ENCODE measurements around the gene RXRB.

RXRB gene

GRCh38 chr6:33177552-33178446, 22.7 kb downstream of the RXRB start:
- Histone ChIP-seq H3K36me3 (ENCODE audit: control insufficient read depth, insufficient read depth, low read length) (no peaks in the 10 kb centered on the region), H3K4me1 (ENCODE audit: control insufficient read depth, insufficient read depth, low read length) (no peaks in the 10 kb centered on the region), H3K27me3 (ENCODE audit: control insufficient read depth, insufficient read depth, low read length) (no peaks in the 10 kb centered on the region), H3K4me3 (ENCODE audit: low read depth, low read length) (no peak overlapping the region), H3K9me3 (ENCODE audit: control insufficient read depth, insufficient read depth, low read length) (no peaks in the 10 kb centered on the region), H3K9ac (ENCODE audit: low read depth, low read length) (no peak overlapping the region)

GRCh38 chr6:33176906-33177305, 23.6 kb downstream of the RXRB start:
- H3K4me3 ChIP-seq (ENCODE audit: low read depth, low read length), result no peak overlapping the region
- no peaks in the 10 kb centered on the region for H3K9me3 ChIP-seq (ENCODE audit: control insufficient read depth, insufficient read depth, low read length)
- no peaks in the 10 kb centered on the region for H3K36me3 ChIP-seq (ENCODE audit: control insufficient read depth, insufficient read depth, low read length)
- H3K9ac ChIP-seq (ENCODE audit: low read depth, low read length), result no peak overlapping the region
- H3K4me1 ChIP-seq (ENCODE audit: control insufficient read depth, insufficient read depth, low read length), result no peaks in the 10 kb centered on the region
- H3K27me3 ChIP-seq (ENCODE audit: control insufficient read depth, insufficient read depth, low read length), result no peaks in the 10 kb centered on the region

GRCh38 chr6:33175436-33176069, 24.9 kb downstream of the RXRB start:
- Histone ChIP-seq H3K9ac (ENCODE audit: low read depth, low read length) (no peak overlapping the region), H3K27me3 (ENCODE audit: control insufficient read depth, insufficient read depth, low read length) (no peaks in the 10 kb centered on the region)

GRCh38 chr6:33174784-33175183, 25.7 kb downstream of the RXRB start:
- no peak overlapping the region for H3K9ac ChIP-seq (ENCODE audit: low read depth, low read length)

More at GRCh38 chr6:33175436-33176069, 24.9 kb downstream of the RXRB start:
- H3K36me3 ChIP-seq (ENCODE audit: control insufficient read depth, insufficient read depth, low read length), result no peaks in the 10 kb centered on the region
- H3K4me3 ChIP-seq (ENCODE audit: low read depth, low read length), result no peak overlapping the region
- no peaks in the 10 kb centered on the region for H3K9me3 ChIP-seq (ENCODE audit: control insufficient read depth, insufficient read depth, low read length)
- H3K4me1 ChIP-seq (ENCODE audit: control insufficient read depth, insufficient read depth, low read length), result no peaks in the 10 kb centered on the region

GRCh38 chr6:33173535-33174180, 26.8 kb downstream of the RXRB start:
- no peak overlapping the region for H3K9ac ChIP-seq (ENCODE audit: low read depth, low read length)
- H3K36me3 ChIP-seq (ENCODE audit: control insufficient read depth, insufficient read depth, low read length), result no peaks in the 10 kb centered on the region
- H3K27me3 ChIP-seq (ENCODE audit: control insufficient read depth, insufficient read depth, low read length), result no peaks in the 10 kb centered on the region
- no peaks in the 10 kb centered on the region for H3K4me1 ChIP-seq (ENCODE audit: control insufficient read depth, insufficient read depth, low read length)
- H3K9me3 ChIP-seq (ENCODE audit: control insufficient read depth, insufficient read depth, low read length), result no peaks in the 10 kb centered on the region
- no peak overlapping the region for H3K4me3 ChIP-seq (ENCODE audit: low read depth, low read length)

More at GRCh38 chr6:33174784-33175183, 25.7 kb downstream of the RXRB start:
- Histone ChIP-seq H3K9me3 (ENCODE audit: control insufficient read depth, insufficient read depth, low read length) (no peaks in the 10 kb centered on the region), H3K4me3 (ENCODE audit: low read depth, low read length) (no peak overlapping the region), H3K27me3 (ENCODE audit: control insufficient read depth, insufficient read depth, low read length) (no peaks in the 10 kb centered on the region), H3K36me3 (ENCODE audit: control insufficient read depth, insufficient read depth, low read length) (no peaks in the 10 kb centered on the region), H3K4me1 (ENCODE audit: control insufficient read depth, insufficient read depth, low read length) (no peaks in the 10 kb centered on the region)

- Histone ChIP-seq H3K4me1 (ENCODE audit: control insufficient read depth, insufficient read depth, low read length) (no peaks in the 10 kb centered on the region), H3K9me3 (ENCODE audit: control insufficient read depth, insufficient read depth, low read length) (no peaks in the 10 kb centered on the region), H3K4me3 (ENCODE audit: low read depth, low read length) (no peak overlapping the region), H3K36me3 (ENCODE audit: control insufficient read depth, insufficient read depth, low read length) (no peaks in the 10 kb centered on the region), H3K9ac (ENCODE audit: low read depth, low read length) (no peak overlapping the region), H3K27me3 (ENCODE audit: control insufficient read depth, insufficient read depth, low read length) (no peaks in the 10 kb centered on the region)
These were observed 27.6 kb downstream of the RXRB start for GRCh38 chr6:33172688-33173534.

- Histone ChIP-seq H3K27me3 (ENCODE audit: control insufficient read depth, insufficient read depth, low read length) (no peaks in the 10 kb centered on the region), H3K4me3 (ENCODE audit: low read depth, low read length) (no peak overlapping the region), H3K36me3 (ENCODE audit: control insufficient read depth, insufficient read depth, low read length) (no peaks in the 10 kb centered on the region), H3K4me1 (ENCODE audit: control insufficient read depth, insufficient read depth, low read length) (no peaks in the 10 kb centered on the region), H3K9ac (ENCODE audit: low read depth, low read length) (no peak overlapping the region), H3K9me3 (ENCODE audit: control insufficient read depth, insufficient read depth, low read length) (no peaks in the 10 kb centered on the region)
These were observed 28.4 kb downstream of the RXRB start for GRCh38 chr6:33171880-33172687.

GRCh38 chr6:33171016-33171879, 29.2 kb downstream of the RXRB start:
- H3K9ac ChIP-seq (ENCODE audit: low read depth, low read length), result no peak overlapping the region
- no peaks in the 10 kb centered on the region for H3K4me1 ChIP-seq (ENCODE audit: control insufficient read depth, insufficient read depth, low read length)
- no peak overlapping the region for H3K4me3 ChIP-seq (ENCODE audit: low read depth, low read length)
- no peaks in the 10 kb centered on the region for H3K36me3 ChIP-seq (ENCODE audit: control insufficient read depth, insufficient read depth, low read length)
- H3K27me3 ChIP-seq (ENCODE audit: control insufficient read depth, insufficient read depth, low read length), result no peaks in the 10 kb centered on the region
- no peaks in the 10 kb centered on the region for H3K9me3 ChIP-seq (ENCODE audit: control insufficient read depth, insufficient read depth, low read length)

GRCh38 chr6:33170176-33171015, 30.1 kb downstream of the RXRB start:
- Histone ChIP-seq H3K4me3 (ENCODE audit: low read depth, low read length) (no peak overlapping the region), H3K36me3 (ENCODE audit: control insufficient read depth, insufficient read depth, low read length) (no peaks in the 10 kb centered on the region)

More at GRCh38 chr6:33170176-33171015, 30.1 kb downstream of the RXRB start:
- H3K27me3 ChIP-seq (ENCODE audit: control insufficient read depth, insufficient read depth, low read length), result no peaks in the 10 kb centered on the region
- no peaks in the 10 kb centered on the region for H3K9me3 ChIP-seq (ENCODE audit: control insufficient read depth, insufficient read depth, low read length)
- H3K9ac ChIP-seq (ENCODE audit: low read depth, low read length), result no peak overlapping the region
- no peaks in the 10 kb centered on the region for H3K4me1 ChIP-seq (ENCODE audit: control insufficient read depth, insufficient read depth, low read length)

Data from iPS-15b (cell line).